ENCODE results near the gene OR1M1. TPM values are rescaled to one million over a fixed set of nuclear protein-coding genes. Genes with fewer than 3 reads are reported as not detected.

Gene OR1M1
- total RNA-seq (2022; extraction: Qiagen RNA extraction; ENCODE audit: low read depth), result not detected in 5 replicates

DNA sequence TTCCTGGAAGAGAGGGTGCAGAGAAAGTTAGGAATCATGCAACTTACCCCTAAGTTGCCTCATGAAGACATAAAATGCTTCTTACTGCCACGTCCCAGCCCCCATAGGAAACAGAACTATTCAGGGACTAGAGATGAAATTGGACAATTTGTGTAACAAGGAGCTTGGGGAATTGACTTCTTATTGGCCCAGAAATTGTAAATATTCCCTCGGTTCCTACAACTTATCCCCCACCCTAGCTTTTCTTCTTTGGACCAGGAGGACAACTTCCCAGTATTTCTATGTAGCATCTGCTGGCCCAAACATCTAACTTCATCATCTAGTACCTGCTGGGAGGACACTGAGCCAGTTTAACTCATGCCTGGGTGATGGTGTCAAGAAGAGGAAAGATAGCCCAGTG lies at the start of gene OR1M1:
TSS of gene OR1M1 (plus strand) at position 301 of the 400 bp plus-strand sequence. CDS start 6,184 bp downstream, outside the sequence.

GRCh38 chr19:9107375-9107774 lies 20.5 kb downstream of the OR1M1 start, which contains the start of gene OR7G2:
OR7G2 (minus strand) TSS chr19:9107475; CDS start chr19:9103243, 4,232 bp downstream.

GRCh38 chr19:9115307-9115813 lies 28.5 kb downstream of the OR1M1 start, which contains the start of gene OR7G1:
OR7G1 (minus strand) TSS chr19:9115763; CDS start chr19:9115763, 0 bp downstream.

GRCh38 chr19:9126900-9127405 lies 40.1 kb downstream of the OR1M1 start, which contains the start of gene OR7G3:
OR7G3 (minus strand) TSS chr19:9126950; CDS start chr19:9126950, 0 bp downstream.

GRCh38 chr19:9140159-9140874 lies 53.5 kb downstream of the OR1M1 start, which contains the start of gene ZNF317:
ZNF317 (plus strand) TSS chr19:9140397; CDS start chr19:9156017, 15,620 bp downstream.

Other genes starting within 250 kb of the OR1M1 start
- gene MUC16, start 76.7 kb upstream of the OR1M1 start, total RNA-seq (2022; extraction: Qiagen RNA extraction; ENCODE audit: low read depth), result 0.02 to 0.23 TPM (median 0.04 TPM) in 4 of 5 replicates, not detected in the other
- gene OR7G2, start 20.4 kb downstream of the OR1M1 start, total RNA-seq (2022; extraction: Qiagen RNA extraction; ENCODE audit: low read depth), result not detected in 5 replicates
- not detected in 5 replicates for gene OR7G1, start 28.7 kb downstream of the OR1M1 start, total RNA-seq (2022; extraction: Qiagen RNA extraction; ENCODE audit: low read depth)
- not detected in 5 replicates for gene OR7G3, start 39.9 kb downstream of the OR1M1 start, total RNA-seq (2022; extraction: Qiagen RNA extraction; ENCODE audit: low read depth)
- gene ZNF317, start 53.3 kb downstream of the OR1M1 start, total RNA-seq (2022; extraction: Qiagen RNA extraction; ENCODE audit: low read depth), result 16.8 to 20.4 TPM (median 18.5 TPM) in 5 replicates
- gene OR7D2, start 91.9 kb downstream of the OR1M1 start, total RNA-seq (2022; extraction: Qiagen RNA extraction; ENCODE audit: low read depth), result not detected in 5 replicates
- gene OR7D4, start 132.5 kb downstream of the OR1M1 start, total RNA-seq (2022; extraction: Qiagen RNA extraction; ENCODE audit: low read depth), result not detected in 5 replicates
- gene OR7E24, start 163.9 kb downstream of the OR1M1 start, total RNA-seq (2022; extraction: Qiagen RNA extraction; ENCODE audit: low read depth), result not detected in 5 replicates
- 0.34 to 1.8 TPM (median 1.3 TPM) in 5 replicates for gene ZNF699, start 222.8 kb downstream of the OR1M1 start, total RNA-seq (2022; extraction: Qiagen RNA extraction; ENCODE audit: low read depth)
- gene ZNF559, start 237.1 kb downstream of the OR1M1 start, total RNA-seq (2022; extraction: Qiagen RNA extraction; ENCODE audit: low read depth), result 2.9 to 6.4 TPM (median 4.8 TPM) in 5 replicates

Measured in A549 treated with GW870086 at 1 μM for 4 hours (cell line).